HG03575 (cell line): Measurements from ENCODE around the gene MEF2D.

ENCODE experiments used
- ATAC-seq: cut with Tn5 transposase; IDR thresholded peaks from one replicate; pipeline ENCODE4 v1.9.1; 2021; ENCODE audit not compliant: unreplicated experiment, insufficient number of reproducible peaks, low FRiP score; ENCODE audit errors: extremely low read depth

The MEF2D gene

DNA sequence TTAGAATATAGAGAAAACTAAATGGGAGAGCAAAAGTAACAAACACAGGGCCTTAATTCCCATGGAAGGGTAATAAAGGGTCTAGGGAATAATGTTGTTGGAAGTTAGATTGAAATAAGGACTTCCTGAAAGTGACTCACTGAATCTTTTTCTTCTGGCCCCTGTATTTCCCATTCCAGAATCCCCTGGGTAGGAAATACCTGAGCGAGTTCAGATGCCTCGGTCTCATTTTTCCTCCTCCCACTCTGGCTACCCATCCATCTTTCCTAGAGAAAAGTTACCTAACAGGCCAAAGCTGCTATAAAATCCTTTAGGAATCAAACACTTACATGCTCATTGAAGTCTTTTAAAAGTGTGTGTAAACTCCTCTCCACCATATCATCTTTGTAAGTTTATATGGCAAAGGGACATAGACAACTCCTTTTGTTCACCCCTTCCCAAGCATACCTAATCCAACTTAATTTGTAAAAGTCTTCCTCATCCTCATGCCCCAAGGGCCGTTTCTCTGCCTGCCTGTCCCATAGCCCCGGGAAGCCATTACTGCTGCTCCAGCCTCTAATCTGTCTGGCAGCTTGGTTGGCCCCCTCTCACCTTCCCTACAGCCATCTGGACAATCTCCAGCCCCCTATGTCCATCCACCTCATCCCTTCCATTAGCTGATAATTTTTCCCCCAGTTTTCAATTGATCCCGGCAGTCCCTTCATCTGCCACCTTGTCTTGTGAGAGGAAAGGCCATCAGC is 3.3 kb upstream of the MEF2D start:
- no peak for ATAC-seq

DNA sequence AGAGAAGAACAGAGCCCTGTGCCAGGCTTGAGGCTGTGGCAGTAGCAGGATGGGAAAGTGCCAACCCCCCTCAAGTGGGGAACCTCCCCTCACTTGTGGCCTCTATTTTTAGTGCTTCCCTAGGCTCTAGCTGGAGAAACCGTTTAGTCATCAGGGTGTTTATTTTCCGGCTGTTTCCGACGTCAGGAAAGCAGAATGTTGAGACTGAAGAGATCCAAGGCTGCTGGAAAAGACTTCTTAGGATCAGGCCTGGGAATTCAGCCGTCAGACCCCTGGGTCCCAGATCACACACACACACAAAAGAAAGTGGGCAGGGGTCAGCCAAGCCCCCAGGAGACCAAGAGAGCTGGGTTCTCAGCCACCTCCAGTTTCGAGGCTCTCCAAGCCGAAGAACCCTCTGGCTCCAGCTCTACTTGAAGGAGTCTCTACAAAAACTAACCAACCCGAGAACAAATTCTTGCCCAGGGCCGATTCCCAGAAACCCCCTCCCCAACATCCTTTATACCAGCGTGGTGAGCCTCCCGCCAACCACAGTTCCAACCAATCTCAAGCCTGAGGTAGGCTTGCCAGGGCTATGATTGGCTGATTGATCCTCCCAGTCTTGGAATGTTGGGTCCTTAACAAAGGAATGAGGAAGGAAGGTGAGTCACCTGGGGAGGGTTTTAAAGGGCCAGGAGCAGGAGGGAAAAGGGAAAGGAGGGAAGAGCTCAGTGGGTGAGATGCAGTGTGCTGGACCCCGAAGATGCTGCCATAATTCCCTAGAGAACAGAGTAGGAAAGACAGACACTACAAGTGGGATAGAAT is 2.5 kb upstream of the MEF2D start:
- ATAC-seq, result no peak

DNA sequence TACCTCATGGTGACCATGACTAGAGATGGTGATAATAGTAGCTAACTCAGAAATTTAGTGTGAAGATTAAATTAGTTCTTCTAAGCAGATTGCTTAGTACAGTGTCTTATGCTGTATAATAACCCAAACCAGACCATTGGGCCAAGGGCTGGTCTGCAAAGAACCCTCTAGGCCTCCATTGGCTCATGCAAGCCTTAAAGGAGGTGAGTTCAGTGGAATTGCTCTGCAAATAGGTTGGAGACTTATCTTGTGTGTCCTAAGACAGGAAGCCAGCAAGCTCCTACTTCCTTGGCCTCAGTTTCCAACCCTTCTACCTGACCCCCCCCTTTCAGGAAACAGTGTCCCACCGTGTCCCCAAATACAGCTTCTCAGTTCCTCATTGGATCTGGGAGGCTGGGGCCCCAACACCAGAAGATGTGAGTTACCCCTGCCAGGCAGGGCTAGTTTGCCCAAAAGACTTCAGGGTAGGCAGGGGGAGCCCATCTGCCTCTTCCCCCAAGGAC is 1.9 kb upstream of the MEF2D start:
- ATAC-seq, result no peak

DNA sequence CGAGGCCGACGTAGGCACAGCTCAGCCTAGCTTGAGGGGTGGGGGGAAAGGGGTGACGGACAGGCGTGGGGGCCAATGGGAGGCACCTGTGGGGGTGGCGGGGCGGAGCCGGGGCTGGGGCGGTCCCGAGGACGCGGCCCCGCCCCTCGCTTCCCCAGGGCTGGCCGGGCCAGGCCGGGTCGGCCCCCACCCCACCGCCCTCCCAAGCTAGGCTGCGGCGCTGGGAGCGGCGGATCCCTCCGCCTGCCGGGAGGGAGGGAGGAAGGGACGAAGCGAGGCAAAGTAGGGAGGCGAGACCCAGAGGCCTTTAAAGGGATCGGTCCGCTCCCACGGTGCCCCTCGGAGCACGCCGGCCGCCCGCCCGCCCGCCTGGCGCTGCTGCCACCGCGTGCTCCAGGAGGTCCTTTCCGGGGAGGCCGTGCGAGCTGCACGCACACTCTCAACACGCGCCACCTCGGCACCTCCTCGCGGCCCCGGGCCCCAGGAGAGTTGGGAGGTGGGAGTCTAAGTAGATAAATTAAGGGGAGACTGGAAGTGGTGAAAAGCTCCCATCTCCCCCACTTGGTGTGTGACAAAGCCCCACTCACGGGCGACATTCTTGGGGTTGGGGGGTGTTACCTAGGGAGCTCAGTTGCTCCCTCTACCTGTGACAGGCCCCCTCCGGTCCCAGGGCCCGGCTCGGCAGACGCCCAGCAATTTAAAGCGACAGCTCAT is 375 bp upstream of the MEF2D start:
- ATAC-seq, result no peak

DNA sequence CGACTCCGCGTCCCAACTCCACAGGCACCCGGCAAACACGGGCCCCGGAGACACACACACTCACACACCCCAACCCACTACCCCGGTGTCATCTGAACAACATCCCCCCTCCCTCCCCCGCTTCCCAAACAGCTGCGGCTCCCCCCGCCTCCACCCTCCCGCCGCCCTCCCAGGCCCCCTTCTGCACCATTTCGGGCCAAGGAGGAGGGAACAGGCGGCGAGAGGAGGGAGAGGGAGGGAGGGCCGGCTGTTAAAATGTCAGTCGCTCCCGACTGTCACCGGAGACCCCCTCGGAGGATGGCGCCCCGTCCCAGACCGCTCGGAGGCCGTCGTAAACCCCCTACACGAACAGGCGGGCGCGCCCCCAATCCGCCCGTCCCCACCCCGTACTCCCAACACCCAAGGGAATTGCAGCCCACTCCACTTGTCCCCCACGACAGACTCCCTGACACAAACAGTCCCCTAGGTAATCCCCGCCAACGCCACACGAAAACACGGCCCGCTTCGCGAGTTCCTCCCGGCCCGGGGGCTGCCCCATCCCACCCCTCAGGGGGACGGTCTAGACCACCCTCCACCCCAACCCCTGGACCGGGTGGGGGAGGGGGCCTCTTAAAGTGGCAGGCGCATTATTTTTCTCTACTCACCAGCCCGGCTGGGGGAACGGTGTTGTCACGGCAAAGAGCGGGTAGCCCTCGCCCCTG is 583 bp downstream of the MEF2D start:
- no peak for ATAC-seq

GRCh38 chr1:156499194-156499841 is 1.3 kb downstream of the MEF2D start:
- no peak for ATAC-seq

DNA sequence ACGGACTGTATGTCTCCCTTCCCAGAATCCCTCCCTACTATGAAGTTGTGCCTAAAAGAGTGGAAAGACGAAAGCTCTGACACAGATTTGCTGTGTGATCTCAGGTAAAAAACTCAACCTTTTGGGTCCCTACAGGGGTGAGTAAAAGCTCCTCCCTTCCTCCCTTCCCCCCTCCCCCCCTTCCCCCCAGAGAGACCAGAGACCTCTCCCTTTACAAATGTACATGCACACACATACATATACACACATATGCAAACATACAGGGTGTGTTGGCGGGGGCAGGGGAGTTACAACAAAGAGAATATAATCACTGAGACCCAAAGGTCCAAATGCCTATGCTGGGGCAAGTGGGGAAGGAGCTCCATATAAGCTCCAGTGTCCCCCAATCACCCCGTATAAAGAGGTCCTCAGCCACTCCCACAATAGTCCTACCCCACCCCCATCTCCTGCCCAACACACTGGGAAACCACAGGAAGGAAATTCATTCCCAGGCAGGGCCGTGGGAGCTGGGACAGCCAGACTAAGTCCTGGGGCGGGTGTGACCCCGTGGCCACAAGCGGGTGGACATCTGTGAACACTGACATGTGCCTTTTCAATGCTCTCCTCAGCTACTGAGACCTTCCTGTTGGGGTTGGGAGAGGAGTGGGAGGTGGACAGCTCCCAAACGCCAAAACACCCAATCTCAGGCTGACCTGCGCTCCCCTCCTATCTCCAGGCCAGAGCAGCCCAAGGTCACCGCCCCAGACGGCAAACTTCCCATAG is 2.0 kb downstream of the MEF2D start:
- ATAC-seq, result no peak

DNA sequence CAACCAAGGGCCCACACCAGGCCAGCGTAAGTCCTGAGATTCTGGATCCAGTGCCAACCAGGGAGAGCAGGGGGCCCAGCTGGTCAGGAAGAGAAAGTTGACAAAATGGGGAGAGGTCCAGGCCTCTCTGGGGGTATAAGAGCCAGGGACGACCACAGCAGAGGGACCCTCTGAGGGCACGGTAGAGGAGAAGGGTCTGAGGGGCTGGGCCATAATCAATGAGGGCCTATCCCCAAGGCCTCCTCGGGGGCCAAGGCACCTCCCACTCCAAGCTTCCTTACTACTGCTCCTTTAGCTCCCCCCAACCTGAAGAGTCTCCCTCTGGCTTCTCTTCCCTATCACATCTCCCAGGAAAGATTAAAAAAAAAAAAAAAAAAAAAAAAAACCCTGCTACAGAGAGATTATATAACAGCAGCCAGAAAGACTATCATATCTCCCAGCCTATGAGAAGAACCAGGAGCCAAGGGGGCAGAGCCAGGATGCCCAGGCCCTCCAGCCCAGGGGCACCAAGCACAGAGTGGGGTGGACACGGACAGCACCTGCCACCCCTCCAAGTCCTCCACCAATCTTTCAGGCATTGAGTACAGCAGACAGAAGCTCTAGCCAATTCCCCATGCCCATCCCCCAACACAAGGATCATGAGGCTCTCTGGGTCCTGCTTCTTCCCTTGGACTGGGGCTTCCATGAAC is 2.7 kb downstream of the MEF2D start:
- no peak for ATAC-seq

DNA sequence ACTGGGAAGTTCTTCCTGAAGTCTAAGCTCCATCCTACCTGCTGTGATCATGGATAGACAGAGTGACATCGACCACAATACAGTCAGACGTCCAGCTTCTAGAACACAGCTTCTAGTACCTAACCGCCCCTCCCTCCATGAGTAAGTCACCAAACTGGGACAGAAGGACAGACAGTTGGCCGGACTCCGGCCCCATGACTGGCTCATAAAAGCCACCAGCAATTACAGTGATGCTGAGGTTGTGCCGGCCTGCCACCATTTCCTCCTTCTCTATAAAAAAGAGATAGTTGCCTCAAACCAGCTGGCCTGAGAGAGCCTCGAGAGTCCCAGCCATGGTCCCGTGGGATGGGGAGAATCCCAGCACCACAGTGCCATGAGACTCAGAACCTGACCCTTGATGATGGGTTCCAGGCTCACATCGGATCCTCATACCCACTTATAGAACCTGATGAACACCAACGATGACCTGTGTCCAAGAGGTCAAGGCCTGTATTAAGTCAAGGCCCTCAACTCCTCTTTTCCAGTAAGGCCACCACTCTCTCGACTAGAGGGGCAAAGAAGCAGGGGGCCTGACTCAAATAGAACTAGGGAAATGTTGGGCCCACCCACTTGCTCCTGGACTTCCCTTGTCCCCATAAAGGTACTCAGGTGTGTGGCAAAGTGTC is 3.4 kb downstream of the MEF2D start:
- no peak for ATAC-seq

- no peak for ATAC-seq
Observed at GRCh38 chr1:156496211-156496761, 4.3 kb downstream of the MEF2D start.

DNA sequence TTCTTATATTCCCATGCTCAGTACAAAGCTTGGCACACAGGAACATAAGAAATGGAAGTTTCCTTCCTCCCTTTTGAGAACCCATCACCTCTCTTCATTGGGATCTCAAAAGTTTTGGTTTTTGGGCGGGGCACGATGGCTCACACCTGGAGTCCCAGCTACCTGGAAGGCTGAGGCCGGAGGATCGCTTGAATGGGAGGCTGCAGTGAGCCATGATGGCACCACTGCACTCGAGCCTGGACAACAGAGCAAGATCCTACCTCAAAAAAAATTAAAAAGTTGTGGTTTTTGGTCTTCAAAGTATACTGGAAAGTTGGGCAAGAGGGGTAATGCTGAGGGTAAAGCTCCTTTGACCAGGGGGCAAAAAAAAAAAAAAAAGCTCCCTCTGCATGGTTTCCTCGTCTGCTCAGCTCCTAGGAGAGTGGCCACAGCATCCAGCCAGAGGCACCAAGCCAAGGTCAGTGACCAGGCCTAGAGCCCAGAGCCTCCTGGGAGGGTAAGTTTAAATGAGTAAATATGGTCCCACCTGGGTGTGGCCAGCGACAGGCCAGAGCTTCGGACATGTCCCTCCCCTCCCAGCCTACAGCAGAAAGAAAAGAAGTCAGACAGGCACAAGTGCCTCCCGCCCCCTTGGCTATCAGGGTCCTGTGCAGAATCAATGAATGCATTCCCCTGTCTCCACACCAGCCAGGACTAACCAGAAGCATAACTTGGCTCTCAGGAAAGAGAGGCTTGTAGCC is 5.0 kb downstream of the MEF2D start:
- ATAC-seq, result no peak

GRCh38 chr1:156494309-156494895 is 6.2 kb downstream of the MEF2D start:
- no peak for ATAC-seq

DNA sequence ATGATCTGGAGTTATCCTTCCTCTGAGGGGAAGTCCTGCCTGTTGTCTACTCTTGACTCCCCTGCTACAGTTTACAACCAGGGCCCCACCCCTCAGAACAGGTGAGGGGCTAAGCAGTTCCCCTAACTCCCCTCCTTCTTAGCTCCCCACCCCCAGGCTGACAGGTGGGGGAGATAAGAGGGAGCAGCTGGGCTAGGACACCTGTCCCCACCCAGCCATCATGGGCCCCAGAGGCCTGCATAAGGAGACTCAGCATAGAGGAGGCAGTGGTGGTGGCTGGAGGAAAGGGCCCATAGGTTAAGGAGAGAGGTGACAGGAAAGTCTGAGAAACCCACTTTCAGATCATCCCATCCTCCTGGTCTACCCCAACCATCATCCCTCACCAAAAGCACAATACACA is 6.8 kb downstream of the MEF2D start:
- no peak for ATAC-seq

GRCh38 chr1:156493154-156493631 is 7.4 kb downstream of the MEF2D start:
- no peak for ATAC-seq

DNA sequence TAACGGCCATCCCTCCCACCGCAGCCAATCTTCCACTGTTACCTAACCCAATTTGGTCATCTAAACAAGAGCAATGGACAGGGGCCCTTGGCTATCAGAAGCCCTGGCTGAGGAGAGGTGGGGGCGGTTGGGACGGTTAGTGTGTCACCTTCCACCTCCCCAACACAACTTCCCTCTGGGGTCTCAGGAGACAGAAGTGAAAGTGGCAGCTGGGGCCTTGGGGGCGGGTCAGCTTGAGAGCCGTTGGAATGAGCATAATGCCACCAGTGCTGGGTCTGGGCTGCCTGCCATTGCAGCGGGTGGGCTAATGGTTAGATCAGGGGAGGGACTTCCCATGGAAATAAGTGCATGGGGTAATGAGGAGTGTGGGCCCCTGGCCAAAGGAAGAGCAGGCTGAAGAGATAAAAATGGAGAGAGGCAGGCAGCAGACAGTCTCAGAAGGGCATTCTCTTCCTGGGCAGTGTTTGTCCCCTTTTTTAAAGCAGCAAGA is 7.9 kb downstream of the MEF2D start:
- no peak for ATAC-seq
